CD4-positive, alpha-beta memory T cell (primary cell): ENCODE results near the gene IDH1. TPM values are rescaled to one million over a fixed set of nuclear protein-coding genes. Genes with fewer than 3 reads are reported as not detected.

Experiments
- CTCF ChIA-PET: fragments of 350-600 bp; sonication (Branson Sonifier 250); formaldehyde crosslinking; loops from one replicate; lab custom pipeline; 2021; ENCODE audit warnings: inconsistent platforms; ENCODE audit not compliant: partially characterized antibody; lab: Charles Lee
- POLR2A ChIA-PET: fragments of 350-600 bp; sonication (Branson Sonifier 250); formaldehyde crosslinking; loops from one replicate; lab custom pipeline; 2021; ENCODE audit not compliant: partially characterized antibody; lab: Charles Lee
- DNase-seq, 5 donors: peaks; one replicate each; pipeline versions ENCODE4 v3.0.0 to v3.0.0-alpha.2; 2020 to 2022; ENCODE audit warnings: mixed read lengths in 1 of 5
- H3K27ac ChIP-seq: one replicate; pipeline ENCODE4 v1.7.0; 2013; ENCODE audit warnings: low read depth, low read length
- H3K27me3 ChIP-seq: 2 replicates; pipeline ENCODE4 v1.7.0; 2013; ENCODE audit warnings: mild to moderate bottlenecking, low read length, moderate library complexity; ENCODE audit not compliant: insufficient read depth
- H3K36me3 ChIP-seq: 2 replicates; pipeline ENCODE4 v1.7.0; 2013; ENCODE audit warnings: mild to moderate bottlenecking, low read length, moderate library complexity; ENCODE audit not compliant: insufficient read depth
- H3K4me1 ChIP-seq: 2 replicates; pipeline ENCODE4 v1.7.0; 2013; ENCODE audit warnings: mild to moderate bottlenecking, low read length, moderate library complexity; ENCODE audit not compliant: insufficient read depth
- H3K4me3 ChIP-seq, 2 donors: one replicate each; pipeline ENCODE4 v1.7.0; 2013; ENCODE audit warnings: low read length in 2 of 2, mild to moderate bottlenecking in 1 of 2
- H3K9me3 ChIP-seq, 2 donors: one replicate each; pipeline ENCODE4 v1.7.0; 2013; ENCODE audit warnings: low read length in 2 of 2, control low read depth in 1 of 2; ENCODE audit not compliant: control insufficient read depth in 1 of 2
- H3K27ac Mint-ChIP-seq, 7 donors: one replicate each; pipeline ENCODE4 v1.8.0; 2020 to 2021; ENCODE audit warnings: mixed read lengths in 7 of 7, mild to moderate bottlenecking in 6 of 7, inconsistent platforms in 3 of 7, moderate library complexity in 3 of 7
- H3K27me3 Mint-ChIP-seq, 2 donors: one replicate each; pipeline ENCODE4 v1.8.0; 2020 to 2021; ENCODE audit warnings: mixed read lengths in 2 of 2
- H3K36me3 Mint-ChIP-seq, 2 donors: one replicate each; pipeline ENCODE4 v1.8.0; 2020 to 2021; ENCODE audit warnings: mixed read lengths in 2 of 2, inconsistent platforms in 1 of 2, mild to moderate bottlenecking in 1 of 2
- H3K4me1 Mint-ChIP-seq, 4 donors: one replicate each; pipeline ENCODE4 v1.8.0; 2020 to 2021; ENCODE audit warnings: mixed read lengths in 4 of 4, mild to moderate bottlenecking in 1 of 4
- H3K4me3 Mint-ChIP-seq, 8 donors: one replicate each; pipeline ENCODE4 v1.8.0; 2020 to 2021; ENCODE audit warnings: mixed read lengths in 8 of 8, mild to moderate bottlenecking in 7 of 8, moderate library complexity in 6 of 8, inconsistent platforms in 3 of 8
- H3K9me3 Mint-ChIP-seq, 8 donors: one replicate each; pipeline ENCODE4 v1.8.0; 2020 to 2021; ENCODE audit warnings: mixed read lengths in 8 of 8, mild to moderate bottlenecking in 5 of 8, inconsistent platforms in 3 of 8, moderate library complexity in 1 of 8
- intact Hi-C: fragments of 100-400 bp; cut with micrococcal nuclease; formaldehyde crosslinking; loops from one replicate; pipeline ENCODE4 v1.15.1; 2023
- polyA plus RNA-seq, 2 donors: library from polyadenylated mRNA; unstranded; fragments of 300-500 nt; fragmentation: Illumina TruSeq; gene quantifications; one replicate each; pipeline ENCODE4 v1.2.3, GENCODE V29; 2021
- total RNA-seq, 2 experiments: library from RNA; stranded (reverse); gene quantifications; one replicate each; pipeline ENCODE4 v1.2.3, GENCODE V29; 2021

The IDH1 gene
- total and polyA plus RNA-seq, 4 experiments from 2014 or later, result 5.9 to 25.9 (median 15.8) TPM

DNA sequence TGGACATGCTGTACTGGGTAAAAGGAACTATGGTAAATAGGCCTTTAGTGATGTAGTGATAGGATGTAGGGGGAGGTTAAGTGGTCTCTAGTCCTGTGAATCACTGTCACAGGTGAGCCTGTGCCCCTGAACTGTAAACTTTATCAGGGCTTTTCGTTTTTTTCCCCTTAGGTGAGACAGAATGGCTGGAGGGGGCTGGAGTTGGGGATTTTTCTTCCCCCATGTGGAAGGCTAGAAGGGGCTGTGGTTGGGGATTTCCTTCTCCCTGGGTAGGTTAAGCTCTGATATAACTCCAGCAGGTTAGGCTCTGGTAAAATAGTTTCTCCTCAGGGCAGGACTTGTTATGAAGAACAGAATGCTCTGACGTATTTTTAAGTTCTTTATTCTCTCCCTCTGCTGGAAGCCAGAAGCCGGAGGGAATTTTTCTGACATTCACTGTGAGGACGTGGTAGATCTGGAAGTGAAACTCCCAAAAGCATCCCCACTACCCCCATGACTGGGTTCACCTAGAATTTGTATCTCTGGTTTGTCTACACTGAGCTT lies 39.7 kb upstream of the IDH1 start:
- H3K27me3 ChIP-seq, result no peaks in the 10 kb centered on the region
- POLR2A ChIA-PET, result no interaction called here
- Mint-ChIP-seq H3K27ac (peak overlapping the region in 4 of 7 donors; percentile 11 to 86 (median 28)), H3K4me3 (no peak overlapping the region), H3K4me1 (peaks cover 30 to 52% (median 45%) of the 10 kb centered on the region in 4 donors), H3K27me3 (no peaks in the 10 kb centered on the region), H3K9me3 (peaks cover 0 to 8% (median 5%) of the 10 kb centered on the region in 8 donors), H3K36me3 (peaks cover 64 to 75% of the 10 kb centered on the region in 2 donors)
- H3K4me1 ChIP-seq, result peaks cover 7% of the 10 kb centered on the region
- CTCF ChIA-PET, result no interaction called here
- no peaks in the 10 kb centered on the region for H3K9me3 ChIP-seq
- peaks cover 21% of the 10 kb centered on the region for H3K36me3 ChIP-seq
- no peak overlapping the region for H3K27ac ChIP-seq
- no peak for DNase-seq
- intact Hi-C loops, result no loop called here
- no peak overlapping the region for H3K4me3 ChIP-seq

- H3K27me3 Mint-ChIP-seq, result no peaks in the 10 kb centered on the region
- peaks cover 43% of the 10 kb centered on the region for H3K36me3 ChIP-seq
- ChIA-PET CTCF (interaction anchor here (1.5 to 2.2 kb wide), 2 partner anchors 32 to 111 kb away, joined by 3 to 6 read pairs; partner anchors contain the start of gene IDH1), POLR2A (no interaction called here)
- no peaks in the 10 kb centered on the region for H3K9me3 ChIP-seq
- H3K27me3 ChIP-seq, result no peaks in the 10 kb centered on the region
- H3K27ac ChIP-seq, result no peak overlapping the region
- no peak overlapping the region for H3K27ac Mint-ChIP-seq
- no peaks in the 10 kb centered on the region for H3K4me1 ChIP-seq
- no peak overlapping the region for H3K4me3 Mint-ChIP-seq
- peaks cover 7 to 15% (median 12%) of the 10 kb centered on the region in 4 donors for H3K4me1 Mint-ChIP-seq
- intact Hi-C loops, result no loop called here
- H3K36me3 Mint-ChIP-seq, result peaks cover 66 to 67% of the 10 kb centered on the region in 2 donors
- peaks cover 0 to 7% (median 4%) of the 10 kb centered on the region in 8 donors for H3K9me3 Mint-ChIP-seq
- no peak for DNase-seq
- H3K4me3 ChIP-seq, result no peak overlapping the region
These were observed 31.0 kb upstream of the IDH1 start for GRCh38 chr2:208285853-208286252.

DNA sequence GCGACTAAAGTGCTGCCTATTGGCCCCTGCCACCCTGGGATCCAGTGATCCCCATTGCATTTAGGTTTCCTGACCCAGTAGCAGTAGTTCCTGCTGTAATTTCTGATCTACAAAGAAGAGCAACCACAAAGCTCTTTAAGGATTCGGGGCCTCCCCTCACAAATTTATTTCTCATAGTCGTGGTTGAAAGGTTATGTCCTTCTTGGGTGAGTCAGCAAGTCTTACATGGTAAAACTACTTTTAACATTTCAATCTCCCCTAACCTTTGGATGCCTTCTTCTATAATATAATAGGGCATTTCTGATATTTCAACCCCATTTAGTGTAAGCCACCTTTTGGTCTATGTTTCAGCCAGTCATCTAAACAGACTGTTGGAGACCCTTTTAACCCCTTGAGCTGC lies 26.1 kb upstream of the IDH1 start:
- H3K27ac ChIP-seq, result no peak overlapping the region
- H3K36me3 Mint-ChIP-seq, result peaks cover 75 to 80% of the 10 kb centered on the region in 2 donors
- no peaks in the 10 kb centered on the region for H3K9me3 ChIP-seq
- H3K27ac Mint-ChIP-seq, result peak overlapping the region in 2 of 7 donors; percentile 18 to 48
- no peaks in the 10 kb centered on the region for H3K27me3 ChIP-seq
- no peak for DNase-seq
- POLR2A ChIA-PET, result interaction anchor here (1.4 kb wide), 1 partner anchor 26 kb away, joined by 3 read pairs; the partner anchor contains the start of gene IDH1
- H3K4me1 ChIP-seq, result no peaks in the 10 kb centered on the region
- H3K27me3 Mint-ChIP-seq, result no peaks in the 10 kb centered on the region
- H3K4me1 Mint-ChIP-seq, result peaks cover 17 to 38% (median 21%) of the 10 kb centered on the region in 4 donors
- H3K9me3 Mint-ChIP-seq, result peaks cover 0 to 2% (median 0%) of the 10 kb centered on the region in 8 donors
- CTCF ChIA-PET, result interaction anchor here (0.8 to 1.7 kb wide), 5 partner anchors 10 to 65 kb away, joined by 3 to 6 read pairs (median 4); partner anchors contain the start of gene PIKFYVE
- peaks cover 54% of the 10 kb centered on the region for H3K36me3 ChIP-seq
- H3K4me3 ChIP-seq, result no peak overlapping the region
- H3K4me3 Mint-ChIP-seq, result no peak overlapping the region
- intact Hi-C loops, result no loop called here

DNA sequence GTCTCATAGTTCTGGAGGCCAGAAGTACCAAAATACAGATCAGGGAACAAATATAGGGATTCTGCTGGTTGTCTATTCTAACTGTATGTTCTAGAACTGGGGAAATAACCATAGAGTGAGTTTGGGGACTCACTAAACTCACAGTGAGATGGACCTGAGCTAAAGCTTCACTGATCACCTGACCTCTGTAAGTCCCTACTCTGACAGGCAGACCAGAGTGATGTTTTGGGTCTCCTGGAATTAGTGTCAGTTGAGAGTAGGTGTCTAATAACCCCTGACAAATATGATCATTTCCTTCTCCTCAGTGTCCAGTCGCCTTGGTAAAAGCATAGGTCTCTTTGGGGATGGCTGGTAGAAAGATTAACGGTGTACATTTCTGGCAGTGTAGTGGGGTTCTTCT lies 25.4 kb upstream of the IDH1 start:
- H3K27me3 Mint-ChIP-seq, result no peaks in the 10 kb centered on the region
- peaks cover 58% of the 10 kb centered on the region for H3K36me3 ChIP-seq
- H3K27me3 ChIP-seq, result no peaks in the 10 kb centered on the region
- no peak overlapping the region for H3K27ac ChIP-seq
- peaks cover 15 to 45% (median 21%) of the 10 kb centered on the region in 4 donors for H3K4me1 Mint-ChIP-seq
- intact Hi-C loops, result no loop called here
- H3K9me3 Mint-ChIP-seq, result peaks cover 0 to 2% (median 0%) of the 10 kb centered on the region in 8 donors
- peaks cover 76 to 81% of the 10 kb centered on the region in 2 donors for H3K36me3 Mint-ChIP-seq
- no peak overlapping the region for H3K4me3 Mint-ChIP-seq
- ChIA-PET POLR2A (no interaction called here), CTCF (interaction anchor here (0.8 to 1.7 kb wide), 3 partner anchors 11 to 27 kb away, joined by 3 to 6 read pairs (median 4); partner anchors contain the start of gene PIKFYVE)
- peak overlapping the region in 1 of 7 donors; percentile 40 for H3K27ac Mint-ChIP-seq
- no peak overlapping the region for H3K4me3 ChIP-seq
- H3K4me1 ChIP-seq, result no peaks in the 10 kb centered on the region
- H3K9me3 ChIP-seq, result no peaks in the 10 kb centered on the region
- no peak for DNase-seq

- H3K4me1 ChIP-seq, result no peaks in the 10 kb centered on the region
- Mint-ChIP-seq H3K4me3 (no peak overlapping the region), H3K4me1 (peaks cover 18 to 51% (median 25%) of the 10 kb centered on the region in 4 donors), H3K9me3 (peaks cover 0 to 2% (median 0%) of the 10 kb centered on the region in 8 donors), H3K27ac (peak overlapping the region in 3 of 7 donors; percentile 3 to 56 (median 4)), H3K36me3 (peaks cover 84 to 90% of the 10 kb centered on the region in 2 donors), H3K27me3 (no peaks in the 10 kb centered on the region)
- peaks cover 63% of the 10 kb centered on the region for H3K36me3 ChIP-seq
- H3K27ac ChIP-seq, result no peak overlapping the region
- ChIA-PET POLR2A (no interaction called here), CTCF (interaction anchor here (0.8 to 1.5 kb wide), 2 partner anchors 10 to 13 kb away, joined by 3 to 4 read pairs; partner anchors contain the start of gene PIKFYVE)
- H3K27me3 ChIP-seq, result no peaks in the 10 kb centered on the region
- H3K9me3 ChIP-seq, result no peaks in the 10 kb centered on the region
- no peak for DNase-seq
- no peak overlapping the region for H3K4me3 ChIP-seq
- intact Hi-C loops, result no loop called here
These were observed 24.4 kb upstream of the IDH1 start for GRCh38 chr2:208279236-208279635.

DNA sequence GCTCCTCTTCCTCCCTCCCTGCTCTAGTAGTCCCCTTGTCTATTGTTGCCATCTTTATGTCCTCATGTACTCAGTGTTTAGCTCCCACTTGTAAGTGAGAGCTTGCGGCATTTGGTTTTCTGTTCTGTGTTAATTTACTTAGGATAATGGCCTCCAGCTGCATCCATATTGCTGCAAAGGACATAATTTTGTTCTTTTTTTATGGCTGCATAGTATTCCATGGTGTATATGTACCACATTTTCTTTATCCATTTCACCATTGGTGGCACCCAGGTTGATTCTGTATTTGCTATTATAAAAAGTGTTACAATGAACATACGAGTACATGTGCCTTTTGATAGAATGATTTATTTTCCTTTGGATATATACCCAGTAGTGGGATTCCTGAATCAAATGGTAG lies 23.7 kb upstream of the IDH1 start:
- Histone ChIP-seq H3K36me3 (peaks cover 70% of the 10 kb centered on the region), H3K27me3 (no peaks in the 10 kb centered on the region), H3K4me3 (no peak overlapping the region), H3K9me3 (no peaks in the 10 kb centered on the region), H3K27ac (no peak overlapping the region), H3K4me1 (no peaks in the 10 kb centered on the region)
- no peak overlapping the region for H3K4me3 Mint-ChIP-seq
- H3K9me3 Mint-ChIP-seq, result peaks cover 0 to 4% (median 0%) of the 10 kb centered on the region in 8 donors
- DNase-seq, result no peak
- H3K27ac Mint-ChIP-seq, result no peak overlapping the region
- no peaks in the 10 kb centered on the region for H3K27me3 Mint-ChIP-seq
- intact Hi-C loops, result no loop called here
- H3K36me3 Mint-ChIP-seq, result peaks cover 89 to 95% of the 10 kb centered on the region in 2 donors
- POLR2A ChIA-PET, result no interaction called here
- H3K4me1 Mint-ChIP-seq, result peaks cover 21 to 54% (median 29%) of the 10 kb centered on the region in 4 donors
- CTCF ChIA-PET, result no interaction called here

DNA sequence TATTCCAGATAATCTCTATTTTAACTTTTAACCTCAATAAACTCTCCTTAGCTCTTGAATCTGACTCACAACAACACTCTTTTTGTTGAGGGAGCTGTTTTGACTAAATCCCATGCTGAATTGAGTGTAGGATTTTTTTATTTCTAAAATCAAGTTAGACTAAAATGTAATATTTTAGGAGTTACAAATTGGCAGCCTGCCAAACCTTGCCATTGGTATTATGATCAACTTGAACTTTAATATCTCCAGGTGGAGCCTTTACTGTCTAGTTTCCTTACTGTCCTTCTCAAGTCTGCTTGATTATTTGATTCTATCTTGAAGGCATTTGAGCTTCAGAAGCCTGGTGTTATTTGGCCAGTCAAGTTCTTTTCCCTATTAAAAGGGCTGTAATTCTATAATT lies 19.9 kb upstream of the IDH1 start:
- intact Hi-C loops, result no loop called here
- POLR2A ChIA-PET, result interaction anchor here (1.3 kb wide), 1 partner anchor 9 kb away, joined by 6 read pairs; the partner anchor contains the start of gene PIKFYVE
- no peak for DNase-seq
- Histone ChIP-seq H3K4me1 (peaks cover under 1% of the 10 kb centered on the region), H3K9me3 (no peaks in the 10 kb centered on the region), H3K27me3 (no peaks in the 10 kb centered on the region), H3K27ac (no peak overlapping the region), H3K4me3 (no peak overlapping the region), H3K36me3 (peaks cover 49% of the 10 kb centered on the region)
- H3K27ac Mint-ChIP-seq, result no peak overlapping the region
- H3K9me3 Mint-ChIP-seq, result peaks cover 0 to 2% (median 0%) of the 10 kb centered on the region in 8 donors
- CTCF ChIA-PET, result interaction anchor here (12.4 kb wide), 1 partner anchor 21 kb away, joined by 138 read pairs; the partner anchor contains the start of gene IDH1
- peaks cover 73 to 80% of the 10 kb centered on the region in 2 donors for H3K36me3 Mint-ChIP-seq
- no peak overlapping the region for H3K4me3 Mint-ChIP-seq
- H3K4me1 Mint-ChIP-seq, result peaks cover 16 to 47% (median 23%) of the 10 kb centered on the region in 4 donors
- H3K27me3 Mint-ChIP-seq, result no peaks in the 10 kb centered on the region
